ENCODE measurements around the gene DOCK4.

Gene DOCK4

GRCh38 chr7:111741811-111742240, 464.4 kb downstream of the DOCK4 start:
- ChIA-PET CTCF (interaction anchor here (0.6 to 5.0 kb wide), 24 partner anchors 8 to 1685 kb away, joined by 3 to 37 read pairs (median 4); no protein-coding TSS in a partner anchor), POLR2A (no interaction called here)
- TF ChIP-seq CTCF (IDR thresholded peaks at IDR 0.05; ENCODE audit: control extremely low read depth, extremely low read depth, low read depth, missing control alignments): peak; percentile 66
- peak; percentile 66 for DNase-seq (ENCODE audit: extremely low spot score)

GRCh38 chr7:111740942-111741341, 465.3 kb downstream of the DOCK4 start:
- no peak for TF ChIP-seq CTCF (IDR thresholded peaks at IDR 0.05; ENCODE audit: control extremely low read depth, extremely low read depth, low read depth, missing control alignments)
- ChIA-PET CTCF (interaction anchor here (0.7 to 5.0 kb wide), 22 partner anchors 8 to 1686 kb away, joined by 3 to 37 read pairs (median 4); no protein-coding TSS in a partner anchor), POLR2A (no interaction called here)
- no peak for DNase-seq (ENCODE audit: extremely low spot score)

GRCh38 chr7:111736552-111736874, 469.7 kb downstream of the DOCK4 start:
- ChIA-PET POLR2A (no interaction called here), CTCF (interaction anchor here (0.6 to 1.6 kb wide), 9 partner anchors 10 to 1528 kb away, joined by 3 to 13 read pairs (median 4); no protein-coding TSS in a partner anchor)
- DNase-seq (ENCODE audit: extremely low spot score): no peak
- TF ChIP-seq CTCF (IDR thresholded peaks at IDR 0.05; ENCODE audit: control extremely low read depth, extremely low read depth, low read depth, missing control alignments): no peak

- POLR2A ChIA-PET: no interaction called here
- DNase-seq (ENCODE audit: extremely low spot score): peak; percentile 48
- peak; percentile 71 for TF ChIP-seq CTCF (IDR thresholded peaks at IDR 0.05; ENCODE audit: control extremely low read depth, extremely low read depth, low read depth, missing control alignments)
- CTCF ChIA-PET: interaction anchor here (0.6 to 1.6 kb wide), 9 partner anchors 9 to 1529 kb away, joined by 3 to 13 read pairs (median 4); no protein-coding TSS in a partner anchor
Measured at GRCh38 chr7:111735661-111736551, 470.3 kb downstream of the DOCK4 start.

GRCh38 chr7:111734954-111735660, 471.1 kb downstream of the DOCK4 start:
- DNase-seq (ENCODE audit: extremely low spot score): no peak
- POLR2A ChIA-PET: no interaction called here
- no peak for TF ChIP-seq CTCF (IDR thresholded peaks at IDR 0.05; ENCODE audit: control extremely low read depth, extremely low read depth, low read depth, missing control alignments)
- CTCF ChIA-PET: interaction anchor here (0.7 to 2.1 kb wide), 3 partner anchors 8 to 18 kb away, joined by 3 to 8 read pairs (median 6); no protein-coding TSS in a partner anchor

- no peak for TF ChIP-seq CTCF (IDR thresholded peaks at IDR 0.05; ENCODE audit: control extremely low read depth, extremely low read depth, low read depth, missing control alignments)
- no peak for DNase-seq (ENCODE audit: extremely low spot score)
- CTCF ChIA-PET: interaction anchor here (0.7 to 1.6 kb wide), 5 partner anchors 8 to 1887 kb away, joined by 3 to 5 read pairs (median 3); no protein-coding TSS in a partner anchor
- POLR2A ChIA-PET: no interaction called here
Measured at GRCh38 chr7:111732923-111733322, 473.3 kb downstream of the DOCK4 start.

All from GM10248 (cell line).